Vagina (tissue), 2 donors: ENCODE measurements around the gene GABARAP.

Experiments
- POLR2A ChIP-seq, 2 donors: fragments of 450-650 bp; IDR thresholded peaks; one replicate each; pipeline ENCODE4 v1.6.1; 2017; ENCODE audit warnings: antibody characterized with exemption in 2 of 2, mild to moderate bottlenecking in 2 of 2, moderate library complexity in 2 of 2
- POLR2AphosphoS5 ChIP-seq, 2 donors: sonication (generic); formaldehyde crosslinking; IDR thresholded peaks; one replicate each; pipeline ENCODE4 v1.9.0; 2017; ENCODE audit warnings: antibody characterized with exemption in 2 of 2, mild to moderate bottlenecking in 2 of 2, low read depth in 1 of 2; ENCODE audit not compliant: insufficient read depth in 1 of 2

GRCh38 chr17:7203391-7203790 lies 38.9 kb downstream of the GABARAP start:
- TF ChIP-seq POLR2AphosphoS5 (IDR thresholded peaks at IDR 0.05; ENCODE audit: insufficient read depth in 1 of 2, low read depth in 1 of 2) (no peak), POLR2A (IDR thresholded peaks at IDR 0.05) (no peak)
